Skeletal muscle satellite cell (primary cell): Measurements from ENCODE around the gene EIF2B5.

Experiments
- H3K27me3 ChIP-seq: 2 replicates; pipeline ENCODE4 v1.7.0; 2013; ENCODE audit warnings: low read length; ENCODE audit not compliant: control insufficient read depth, insufficient read depth
- H3K36me3 ChIP-seq: 2 replicates; pipeline ENCODE4 v1.7.0; 2013; ENCODE audit warnings: mild to moderate bottlenecking, control low read depth, low read length; ENCODE audit not compliant: insufficient read depth
- H3K4me1 ChIP-seq: 2 replicates; pipeline ENCODE4 v1.7.0; 2013; ENCODE audit warnings: low read length; ENCODE audit not compliant: control insufficient read depth, insufficient read depth
- H3K4me2 ChIP-seq: 2 replicates; pipeline ENCODE4 v1.7.0; 2013; ENCODE audit warnings: mild to moderate bottlenecking, low read length
- H3K4me3 ChIP-seq: 2 replicates; pipeline ENCODE4 v1.7.0; 2013; ENCODE audit warnings: low read length
- H3K9ac ChIP-seq: 2 replicates; pipeline ENCODE4 v1.7.0; 2013; ENCODE audit warnings: mild to moderate bottlenecking, low read depth, low read length, moderate library complexity
- H3K9me3 ChIP-seq: replicated peaks from 2 replicates; pipeline ENCODE4 v1.7.0; 2013; ENCODE audit warnings: mild to moderate bottlenecking, control low read depth, low read length

The EIF2B5 gene

GRCh38 chr3:184166671-184167070, 31.5 kb downstream of the EIF2B5 start:
- peaks cover 88% of the 10 kb centered on the region for H3K36me3 ChIP-seq
- no peak overlapping the region for H3K4me3 ChIP-seq
- peaks cover 26% of the 10 kb centered on the region for H3K4me1 ChIP-seq
- no peaks in the 10 kb centered on the region for H3K27me3 ChIP-seq
- H3K9me3 ChIP-seq, result no peaks in the 10 kb centered on the region
- no peak overlapping the region for H3K9ac ChIP-seq
- no peak overlapping the region for H3K4me2 ChIP-seq

GRCh38 chr3:184167786-184168185, 32.6 kb downstream of the EIF2B5 start:
- Histone ChIP-seq H3K36me3 (peaks cover 86% of the 10 kb centered on the region), H3K27me3 (no peaks in the 10 kb centered on the region), H3K9me3 (no peaks in the 10 kb centered on the region), H3K4me1 (peaks cover 34% of the 10 kb centered on the region), H3K9ac (no peak overlapping the region), H3K4me2 (no peak overlapping the region), H3K4me3 (no peak overlapping the region)

- Histone ChIP-seq H3K9ac (peak overlapping the region; percentile 22), H3K27me3 (no peaks in the 10 kb centered on the region), H3K9me3 (no peaks in the 10 kb centered on the region), H3K4me2 (peak overlapping the region; percentile 26), H3K4me1 (peaks cover 41% of the 10 kb centered on the region), H3K4me3 (no peak overlapping the region), H3K36me3 (peaks cover 78% of the 10 kb centered on the region)
These were observed 33.4 kb downstream of the EIF2B5 start for GRCh38 chr3:184168363-184169120.

GRCh38 chr3:184169896-184170875, 35.0 kb downstream of the EIF2B5 start:
- Histone ChIP-seq H3K27me3 (no peaks in the 10 kb centered on the region), H3K4me1 (peaks cover 49% of the 10 kb centered on the region), H3K9ac (no peak overlapping the region), H3K4me2 (no peak overlapping the region), H3K9me3 (no peaks in the 10 kb centered on the region), H3K4me3 (no peak overlapping the region), H3K36me3 (peaks cover 68% of the 10 kb centered on the region)

GRCh38 chr3:184171562-184171961, 36.4 kb downstream of the EIF2B5 start:
- H3K9ac ChIP-seq, result no peak overlapping the region
- H3K4me2 ChIP-seq, result peak overlapping the region; percentile 38
- H3K4me1 ChIP-seq, result peaks cover 49% of the 10 kb centered on the region
- no peak overlapping the region for H3K4me3 ChIP-seq
- H3K9me3 ChIP-seq, result no peaks in the 10 kb centered on the region
- H3K27me3 ChIP-seq, result no peaks in the 10 kb centered on the region
- H3K36me3 ChIP-seq, result peaks cover 58% of the 10 kb centered on the region

- Histone ChIP-seq H3K4me2 (peak overlapping the region; percentile 45), H3K4me3 (peak overlapping the region; percentile 18), H3K9ac (no peak overlapping the region), H3K27me3 (no peaks in the 10 kb centered on the region), H3K9me3 (no peaks in the 10 kb centered on the region), H3K36me3 (peaks cover 55% of the 10 kb centered on the region), H3K4me1 (peaks cover 60% of the 10 kb centered on the region)
These were observed 37.7 kb downstream of the EIF2B5 start for GRCh38 chr3:184172681-184173373.

GRCh38 chr3:184173374-184173722, 38.2 kb downstream of the EIF2B5 start:
- peaks cover 60% of the 10 kb centered on the region for H3K4me1 ChIP-seq
- peaks cover 55% of the 10 kb centered on the region for H3K36me3 ChIP-seq
- H3K9me3 ChIP-seq, result no peaks in the 10 kb centered on the region
- no peak overlapping the region for H3K9ac ChIP-seq
- peak overlapping the region; percentile 45 for H3K4me2 ChIP-seq
- peak overlapping the region; percentile 18 for H3K4me3 ChIP-seq
- no peaks in the 10 kb centered on the region for H3K27me3 ChIP-seq

- H3K4me1 ChIP-seq, result peaks cover 60% of the 10 kb centered on the region
- H3K4me3 ChIP-seq, result no peak overlapping the region
- peaks cover 57% of the 10 kb centered on the region for H3K36me3 ChIP-seq
These were observed 39.1 kb downstream of the EIF2B5 start for GRCh38 chr3:184174284-184174645.

GRCh38 chr3:184174646-184175492, 39.7 kb downstream of the EIF2B5 start, which contains the start of gene AP2M1:
Gene AP2M1, plus strand, starts transcription at chr3:184174855. Its CDS starts 2,139 bp downstream, at chr3:184176994.
- H3K9me3 ChIP-seq, result no peaks in the 10 kb centered on the region
- H3K4me1 ChIP-seq, result peaks cover 66% of the 10 kb centered on the region
- H3K9ac ChIP-seq, result peak within 1 kb of the TSS; percentile 99
- H3K4me2 ChIP-seq, result peak within 1 kb of the TSS; percentile 95
- H3K4me3 ChIP-seq, result peak within 1 kb of the TSS; percentile 99
- H3K36me3 ChIP-seq, result peaks cover 57% of the 10 kb centered on the region
- no peaks in the 10 kb centered on the region for H3K27me3 ChIP-seq

More at GRCh38 chr3:184174284-184174645, 39.1 kb downstream of the EIF2B5 start:
- Histone ChIP-seq H3K9ac (no peak overlapping the region), H3K4me2 (peak overlapping the region; percentile 7), H3K27me3 (no peaks in the 10 kb centered on the region), H3K9me3 (no peaks in the 10 kb centered on the region)

GRCh38 chr3:184175506-184175905, 40.3 kb downstream of the EIF2B5 start:
- peaks cover 62% of the 10 kb centered on the region for H3K36me3 ChIP-seq
- H3K9ac ChIP-seq, result peak overlapping the region; percentile 99
- H3K4me3 ChIP-seq, result peak overlapping the region; percentile 99
- H3K9me3 ChIP-seq, result no peaks in the 10 kb centered on the region
- H3K4me1 ChIP-seq, result peaks cover 72% of the 10 kb centered on the region
- no peaks in the 10 kb centered on the region for H3K27me3 ChIP-seq
- peak overlapping the region; percentile 95 for H3K4me2 ChIP-seq
